ENCODE results near the gene DDX20.

DDX20 gene

GRCh38 chr1:111777301-111777700, 21.6 kb downstream of the DDX20 start:
- Histone ChIP-seq H3K9me3 (ENCODE audit: insufficient read depth, low read length) (peaks cover 14% of the 10 kb centered on the region; the same call in 1 of the 2 replicates), H3K4me1 (ENCODE audit: insufficient read depth, insufficient read length) (peaks cover 5% of the 10 kb centered on the region), H3K4me3 (ENCODE audit: insufficient read length, low read depth) (no peak overlapping the region), H3K36me3 (ENCODE audit: insufficient read depth, insufficient read length, low read length) (no peaks in the 10 kb centered on the region), H3K9ac (ENCODE audit: insufficient read length, low read depth) (no peak overlapping the region), H3K27me3 (ENCODE audit: insufficient read depth, insufficient read length) (no peaks in the 10 kb centered on the region)
- TF ChIP-seq ZNF274 (IDR thresholded peaks at IDR 0.05; ENCODE audit: low read depth, low read length) (no peak), YY1 (IDR thresholded peaks at IDR 0.05; ENCODE audit: insufficient read depth, insufficient read length) (no peak), SUZ12 (IDR thresholded peaks at IDR 0.05; ENCODE audit: extremely low read depth, insufficient read depth, insufficient read length) (no peak)
- DNase-seq (ENCODE audit: low read depth, low spot score), result no peak

- no peak for DNase-seq (ENCODE audit: low read depth, low spot score)
Measured at GRCh38 chr1:111778066-111778465, 22.4 kb downstream of the DDX20 start.

GRCh38 chr1:111778541-111779051, 22.9 kb downstream of the DDX20 start:
- no peak overlapping the region for H3K4me3 ChIP-seq (ENCODE audit: insufficient read length, low read depth)
- H3K36me3 ChIP-seq (ENCODE audit: insufficient read depth, insufficient read length, low read length), result no peaks in the 10 kb centered on the region
- no peak for DNase-seq (ENCODE audit: low read depth, low spot score)
- peaks cover 5% of the 10 kb centered on the region for H3K4me1 ChIP-seq (ENCODE audit: insufficient read depth, insufficient read length)
- no peaks in the 10 kb centered on the region for H3K27me3 ChIP-seq (ENCODE audit: insufficient read depth, insufficient read length)
- H3K9ac ChIP-seq (ENCODE audit: insufficient read length, low read depth), result no peak overlapping the region
- H3K9me3 ChIP-seq (ENCODE audit: insufficient read depth, low read length), result peaks cover 14% of the 10 kb centered on the region; the same call in 1 of the 2 replicates
- TF ChIP-seq YY1 (IDR thresholded peaks at IDR 0.05; ENCODE audit: insufficient read depth, insufficient read length) (no peak), SUZ12 (IDR thresholded peaks at IDR 0.05; ENCODE audit: extremely low read depth, insufficient read depth, insufficient read length) (no peak), ZNF274 (IDR thresholded peaks at IDR 0.05; ENCODE audit: low read depth, low read length) (no peak)

More at GRCh38 chr1:111778066-111778465, 22.4 kb downstream of the DDX20 start:
- no peak overlapping the region for H3K9ac ChIP-seq (ENCODE audit: insufficient read length, low read depth)
- peaks cover 14% of the 10 kb centered on the region; the same call in 1 of the 2 replicates for H3K9me3 ChIP-seq (ENCODE audit: insufficient read depth, low read length)
- TF ChIP-seq YY1 (IDR thresholded peaks at IDR 0.05; ENCODE audit: insufficient read depth, insufficient read length) (no peak), ZNF274 (IDR thresholded peaks at IDR 0.05; ENCODE audit: low read depth, low read length) (no peak), SUZ12 (IDR thresholded peaks at IDR 0.05; ENCODE audit: extremely low read depth, insufficient read depth, insufficient read length) (no peak)
- no peaks in the 10 kb centered on the region for H3K27me3 ChIP-seq (ENCODE audit: insufficient read depth, insufficient read length)
- H3K36me3 ChIP-seq (ENCODE audit: insufficient read depth, insufficient read length, low read length), result no peaks in the 10 kb centered on the region
- peaks cover 5% of the 10 kb centered on the region for H3K4me1 ChIP-seq (ENCODE audit: insufficient read depth, insufficient read length)
- H3K4me3 ChIP-seq (ENCODE audit: insufficient read length, low read depth), result no peak overlapping the region

- Histone ChIP-seq H3K9ac (ENCODE audit: insufficient read length, low read depth) (no peak overlapping the region), H3K27me3 (ENCODE audit: insufficient read depth, insufficient read length) (no peaks in the 10 kb centered on the region), H3K36me3 (ENCODE audit: insufficient read depth, insufficient read length, low read length) (no peaks in the 10 kb centered on the region), H3K9me3 (ENCODE audit: insufficient read depth, low read length) (peaks cover 14% of the 10 kb centered on the region; the same call in 1 of the 2 replicates), H3K4me3 (ENCODE audit: insufficient read length, low read depth) (no peak overlapping the region), H3K4me1 (ENCODE audit: insufficient read depth, insufficient read length) (peaks cover 5% of the 10 kb centered on the region)
- DNase-seq (ENCODE audit: low read depth, low spot score), result no peak
- TF ChIP-seq ZNF274 (IDR thresholded peaks at IDR 0.05; ENCODE audit: low read depth, low read length) (no peak), SUZ12 (IDR thresholded peaks at IDR 0.05; ENCODE audit: extremely low read depth, insufficient read depth, insufficient read length) (no peak), YY1 (IDR thresholded peaks at IDR 0.05; ENCODE audit: insufficient read depth, insufficient read length) (no peak)
Measured at GRCh38 chr1:111779546-111779945, 23.8 kb downstream of the DDX20 start.

- DNase-seq (ENCODE audit: low read depth, low spot score), result no peak
- no peak overlapping the region for H3K9ac ChIP-seq (ENCODE audit: insufficient read length, low read depth)
- H3K27me3 ChIP-seq (ENCODE audit: insufficient read depth, insufficient read length), result no peaks in the 10 kb centered on the region
- H3K4me3 ChIP-seq (ENCODE audit: insufficient read length, low read depth), result no peak overlapping the region
- H3K9me3 ChIP-seq (ENCODE audit: insufficient read depth, low read length), result no peaks in the 10 kb centered on the region
- no peak for TF ChIP-seq ZNF274 (IDR thresholded peaks at IDR 0.05; ENCODE audit: low read depth, low read length)
- TF ChIP-seq YY1 (IDR thresholded peaks at IDR 0.05; ENCODE audit: insufficient read depth, insufficient read length), result no peak
- no peak for TF ChIP-seq SUZ12 (IDR thresholded peaks at IDR 0.05; ENCODE audit: extremely low read depth, insufficient read depth, insufficient read length)
- H3K4me1 ChIP-seq (ENCODE audit: insufficient read depth, insufficient read length), result no peaks in the 10 kb centered on the region
- no peaks in the 10 kb centered on the region for H3K36me3 ChIP-seq (ENCODE audit: insufficient read depth, insufficient read length, low read length)
Measured at GRCh38 chr1:111784273-111784901, 28.7 kb downstream of the DDX20 start.

- H3K36me3 ChIP-seq (ENCODE audit: insufficient read depth, insufficient read length, low read length), result no peaks in the 10 kb centered on the region
- H3K4me3 ChIP-seq (ENCODE audit: insufficient read length, low read depth), result no peak overlapping the region
- no peaks in the 10 kb centered on the region for H3K27me3 ChIP-seq (ENCODE audit: insufficient read depth, insufficient read length)
- no peaks in the 10 kb centered on the region for H3K9me3 ChIP-seq (ENCODE audit: insufficient read depth, low read length)
- no peak overlapping the region for H3K9ac ChIP-seq (ENCODE audit: insufficient read length, low read depth)
- TF ChIP-seq ZNF274 (IDR thresholded peaks at IDR 0.05; ENCODE audit: low read depth, low read length), result no peak
- TF ChIP-seq SUZ12 (IDR thresholded peaks at IDR 0.05; ENCODE audit: extremely low read depth, insufficient read depth, insufficient read length), result no peak
- no peak for TF ChIP-seq YY1 (IDR thresholded peaks at IDR 0.05; ENCODE audit: insufficient read depth, insufficient read length)
- DNase-seq (ENCODE audit: low read depth, low spot score), result no peak
- H3K4me1 ChIP-seq (ENCODE audit: insufficient read depth, insufficient read length), result no peaks in the 10 kb centered on the region
Measured at GRCh38 chr1:111786669-111787207, 31.0 kb downstream of the DDX20 start.

- Histone ChIP-seq H3K9ac (ENCODE audit: insufficient read length, low read depth) (no peak overlapping the region), H3K9me3 (ENCODE audit: insufficient read depth, low read length) (no peaks in the 10 kb centered on the region), H3K36me3 (ENCODE audit: insufficient read depth, insufficient read length, low read length) (no peaks in the 10 kb centered on the region), H3K4me3 (ENCODE audit: insufficient read length, low read depth) (no peak overlapping the region), H3K27me3 (ENCODE audit: insufficient read depth, insufficient read length) (no peaks in the 10 kb centered on the region), H3K4me1 (ENCODE audit: insufficient read depth, insufficient read length) (peaks cover 3% of the 10 kb centered on the region)
- no peak for DNase-seq (ENCODE audit: low read depth, low spot score)
- TF ChIP-seq YY1 (IDR thresholded peaks at IDR 0.05; ENCODE audit: insufficient read depth, insufficient read length) (no peak), SUZ12 (IDR thresholded peaks at IDR 0.05; ENCODE audit: extremely low read depth, insufficient read depth, insufficient read length) (no peak), ZNF274 (IDR thresholded peaks at IDR 0.05; ENCODE audit: low read depth, low read length) (no peak)
Measured at GRCh38 chr1:111789142-111789541, 33.4 kb downstream of the DDX20 start.

Data from NT2/D1 (cell line).